ENCODE measurements around the gene ZNF346. TPM values are rescaled to one million over a fixed set of nuclear protein-coding genes. Genes with fewer than 3 reads are reported as not detected.

Gene ZNF346
- total and polyA plus RNA-seq, 8 donors: 13.1 to 30.4 (median 26.7) TPM

DNA sequence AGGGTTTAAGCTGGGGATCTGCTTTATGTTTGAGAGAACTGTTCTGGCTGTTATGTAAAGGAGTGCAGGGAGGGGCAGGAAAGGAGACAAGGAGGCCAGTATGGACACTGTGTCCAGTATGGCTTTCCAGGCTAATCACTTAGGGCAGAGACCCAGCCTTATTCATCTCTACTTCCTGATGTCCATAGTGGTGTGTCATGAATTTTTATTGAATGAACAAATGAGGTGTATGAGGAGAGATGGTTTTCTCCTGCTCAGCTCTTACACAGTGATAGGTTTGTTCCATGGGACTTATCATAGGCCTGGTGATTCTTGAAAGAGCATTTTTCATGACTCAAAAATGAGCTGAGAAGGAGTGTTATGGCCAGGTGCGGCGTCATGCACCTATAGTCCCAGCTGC lies 43.7 kb downstream of the ZNF346 start:
- Histone ChIP-seq H3K9me3 (no peaks in the 10 kb centered on the region), H3K4me3 (no peak overlapping the region), H3K36me3 (peaks cover 0 to 48% of the 10 kb centered on the region in 2 donors), H3K27me3 (no peaks in the 10 kb centered on the region), H3K27ac (no peak overlapping the region), H3K4me1 (no peaks in the 10 kb centered on the region)
- TF ChIP-seq, protein P1, sequence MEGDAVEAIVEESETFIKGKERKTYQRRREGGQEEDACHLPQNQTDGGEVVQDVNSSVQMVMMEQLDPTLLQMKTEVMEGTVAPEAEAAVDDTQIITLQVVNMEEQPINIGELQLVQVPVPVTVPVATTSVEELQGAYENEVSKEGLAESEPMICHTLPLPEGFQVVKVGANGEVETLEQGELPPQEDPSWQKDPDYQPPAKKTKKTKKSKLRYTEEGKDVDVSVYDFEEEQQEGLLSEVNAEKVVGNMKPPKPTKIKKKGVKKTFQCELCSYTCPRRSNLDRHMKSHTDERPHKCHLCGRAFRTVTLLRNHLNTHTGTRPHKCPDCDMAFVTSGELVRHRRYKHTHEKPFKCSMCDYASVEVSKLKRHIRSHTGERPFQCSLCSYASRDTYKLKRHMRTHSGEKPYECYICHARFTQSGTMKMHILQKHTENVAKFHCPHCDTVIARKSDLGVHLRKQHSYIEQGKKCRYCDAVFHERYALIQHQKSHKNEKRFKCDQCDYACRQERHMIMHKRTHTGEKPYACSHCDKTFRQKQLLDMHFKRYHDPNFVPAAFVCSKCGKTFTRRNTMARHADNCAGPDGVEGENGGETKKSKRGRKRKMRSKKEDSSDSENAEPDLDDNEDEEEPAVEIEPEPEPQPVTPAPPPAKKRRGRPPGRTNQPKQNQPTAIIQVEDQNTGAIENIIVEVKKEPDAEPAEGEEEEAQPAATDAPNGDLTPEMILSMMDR (IDR thresholded peaks at IDR 0.05): no peak
- DNase-seq: no peak
- intact Hi-C loops (cut with DNase I): no loop called here
- ATAC-seq: no peak

DNA sequence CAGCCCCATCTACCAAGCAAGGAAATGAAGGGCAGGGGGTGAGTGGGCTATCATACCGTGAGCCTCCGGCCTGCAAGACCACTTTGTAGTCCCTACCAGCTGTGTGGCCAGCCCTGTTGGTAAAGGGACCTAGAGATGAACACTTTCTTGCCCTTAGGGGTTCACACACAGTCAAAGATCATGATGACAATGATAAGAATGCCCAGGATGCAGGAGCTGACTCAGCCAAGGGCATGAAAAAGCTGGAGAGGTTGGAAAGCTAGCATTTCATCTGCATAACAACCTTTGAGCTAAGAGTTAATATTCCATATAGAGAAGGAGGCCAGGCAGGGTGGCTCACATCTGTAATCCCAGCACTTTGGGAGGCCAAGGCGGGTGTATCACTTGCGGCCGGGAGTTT lies 45.0 kb downstream of the ZNF346 start:
- DNase-seq (no peak), ATAC-seq (no peak)
- intact Hi-C loops (cut with DNase I): no loop called here
- H3K36me3 ChIP-seq: peaks cover 0 to 39% of the 10 kb centered on the region in 2 donors
- H3K27ac ChIP-seq: no peak overlapping the region
- H3K9me3 ChIP-seq: no peaks in the 10 kb centered on the region
- H3K4me3 ChIP-seq: no peak overlapping the region
- TF ChIP-seq, protein P1 (IDR thresholded peaks at IDR 0.05): no peak
- no peaks in the 10 kb centered on the region for H3K27me3 ChIP-seq
- no peaks in the 10 kb centered on the region for H3K4me1 ChIP-seq

DNA sequence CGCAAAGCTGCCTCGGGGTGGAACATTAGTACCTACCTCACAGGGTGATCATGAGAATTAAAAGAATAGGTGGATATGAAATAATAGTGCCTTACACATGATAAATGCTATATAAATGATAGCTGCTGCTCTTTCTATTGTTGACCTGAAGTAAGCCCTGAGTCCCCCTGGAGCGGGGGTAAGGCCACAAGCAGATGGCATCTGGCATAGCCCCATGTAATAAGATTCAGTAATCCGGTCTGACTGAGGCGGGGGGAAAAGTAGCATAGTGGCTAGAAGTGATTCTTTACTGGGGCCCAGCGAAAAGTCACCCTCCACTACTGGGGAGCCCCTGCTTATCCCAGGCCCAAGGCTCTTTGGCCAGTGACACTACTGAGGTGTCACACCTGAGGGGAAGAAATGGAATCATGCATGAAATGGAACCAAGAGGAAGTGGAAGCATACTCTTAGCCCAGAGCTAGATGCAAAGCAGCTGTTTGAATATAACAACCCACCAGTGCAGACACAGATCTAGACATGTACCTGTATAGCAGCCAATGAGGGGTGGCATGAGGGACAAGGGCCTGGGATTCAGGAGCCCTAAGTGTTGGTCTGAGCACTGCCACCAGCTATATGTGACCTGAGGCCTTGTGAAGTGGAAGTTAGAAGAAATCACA lies 48.2 kb downstream of the ZNF346 start:
- no peak overlapping the region for H3K4me3 ChIP-seq
- H3K27me3 ChIP-seq: no peaks in the 10 kb centered on the region
- peaks cover 0 to 11% of the 10 kb centered on the region in 2 donors for H3K36me3 ChIP-seq
- no peak for ATAC-seq
- intact Hi-C loops (cut with DNase I): no loop called here
- no peaks in the 10 kb centered on the region for H3K9me3 ChIP-seq
- TF ChIP-seq, protein P1 (IDR thresholded peaks at IDR 0.05): no peak
- no peak overlapping the region for H3K27ac ChIP-seq
- H3K4me1 ChIP-seq: no peaks in the 10 kb centered on the region
- no peak for DNase-seq

DNA sequence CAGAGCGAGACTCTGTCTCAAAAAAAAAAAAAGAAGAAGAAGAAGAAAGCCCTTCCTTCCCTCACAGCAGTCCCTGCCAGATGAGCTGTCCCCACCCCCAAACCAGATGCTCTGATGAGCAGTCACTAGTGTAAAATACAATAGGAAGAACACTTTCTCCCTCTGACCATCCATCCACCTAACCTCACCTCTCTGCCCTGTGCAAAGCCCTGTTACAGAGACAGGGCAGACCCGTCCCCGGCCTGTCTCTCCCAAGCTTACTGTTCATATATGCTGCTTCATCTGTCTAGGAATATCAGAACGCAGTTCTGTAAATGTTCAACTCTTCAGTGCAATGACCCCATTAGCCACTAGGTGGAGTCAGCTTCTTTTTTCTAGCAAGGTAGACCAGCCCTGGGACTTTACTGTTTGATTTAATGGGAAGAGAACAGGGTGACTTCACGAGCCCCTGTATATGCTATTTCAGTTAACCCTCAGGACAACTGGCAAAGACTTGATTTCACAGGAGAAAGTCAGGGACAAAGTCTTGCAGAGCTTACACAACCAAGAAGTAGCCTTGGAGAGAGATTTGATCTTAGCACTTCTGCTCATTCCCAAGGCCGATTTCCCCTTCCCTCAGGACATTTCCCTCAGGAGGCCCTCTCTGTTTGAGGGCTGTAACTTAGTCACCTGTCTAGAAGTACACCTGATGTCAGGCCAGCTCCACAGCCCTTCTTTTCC lies 49.3 kb downstream of the ZNF346 start:
- no peak overlapping the region for H3K4me3 ChIP-seq
- TF ChIP-seq, protein P1 (IDR thresholded peaks at IDR 0.05): peak; percentile 85 to 91
- no peaks in the 10 kb centered on the region for H3K27me3 ChIP-seq
- ATAC-seq (peak; percentile 94), DNase-seq (peak in 2 of 4 donors; percentile 73 to 84)
- H3K9me3 ChIP-seq: no peaks in the 10 kb centered on the region
- intact Hi-C loops (cut with DNase I): no loop called here
- no peak overlapping the region for H3K27ac ChIP-seq
- H3K4me1 ChIP-seq: no peaks in the 10 kb centered on the region
- H3K36me3 ChIP-seq: peaks cover 0 to 1% of the 10 kb centered on the region in 2 donors

DNA sequence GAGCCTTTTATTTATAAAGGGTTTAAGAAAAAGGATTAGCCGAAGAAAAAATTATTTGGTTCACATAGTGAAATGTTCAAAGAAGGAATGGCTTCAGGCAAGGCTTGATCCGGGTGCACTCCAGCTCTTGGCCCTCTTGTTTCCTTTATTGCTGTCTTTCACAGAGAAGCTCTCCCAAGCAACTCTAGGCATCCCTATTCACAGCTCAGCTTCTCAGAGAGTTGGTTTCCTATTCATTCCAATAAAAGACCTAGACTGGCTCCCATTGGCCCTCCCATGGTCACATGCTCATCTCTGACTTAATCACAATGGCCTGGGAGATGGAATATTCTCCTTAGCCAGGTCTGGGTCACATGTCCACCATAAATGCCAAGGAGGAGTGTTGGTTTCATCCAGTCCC lies 54.8 kb downstream of the ZNF346 start:
- intact Hi-C loops (cut with DNase I): no loop called here
- no peaks in the 10 kb centered on the region for H3K4me1 ChIP-seq
- DNase-seq (no peak), ATAC-seq (no peak)
- H3K9me3 ChIP-seq: no peaks in the 10 kb centered on the region
- TF ChIP-seq, protein P1 (IDR thresholded peaks at IDR 0.05): no peak
- H3K36me3 ChIP-seq: no peaks in the 10 kb centered on the region
- no peaks in the 10 kb centered on the region for H3K27me3 ChIP-seq
- no peak overlapping the region for H3K27ac ChIP-seq
- no peak overlapping the region for H3K4me3 ChIP-seq
